ENCODE data around the gene CD2. TPM values are rescaled to one million over a fixed set of nuclear protein-coding genes. Genes with fewer than 3 reads are reported as not detected.

CD2 gene
- total and polyA plus RNA-seq, 2 of the 8 experiments (the other 6 are each of a cell fraction or from before 2014, with no cell fraction given), result not detected

GRCh38 chr1:116721039-116721405 is 33.2 kb upstream of the CD2 start:
- Histone ChIP-seq H3K23me2 (ENCODE audit: low read depth, low read length) (no peaks in the 10 kb centered on the region; the same call in 1 of the 2 replicates), H3K4me2 (ENCODE audit: insufficient read depth in 1 of 2, low read depth in 2 of 2, low read length in 2 of 2) (no peak overlapping the region), H4K8ac (ENCODE audit: extremely low read depth, insufficient read depth, low read length) (no peak overlapping the region), H4K20me1 (replicated peaks in 1 of 2; ENCODE audit: control insufficient read depth in 1 of 2, insufficient read depth in 2 of 2, low read length in 2 of 2) (no peaks in the 10 kb centered on the region), H3K14ac (ENCODE audit: insufficient read length) (no peak overlapping the region), H2BK15ac (ENCODE audit: low read length) (no peak overlapping the region), H3K79me2 (ENCODE audit: control insufficient read depth in 1 of 2, insufficient read depth in 2 of 2, low read length in 2 of 2) (no peaks in the 10 kb centered on the region), H3K4me3 (ENCODE audit: extremely low read depth in 1 of 4, insufficient read depth in 2 of 4, low read depth in 3 of 4, low read length in 4 of 4) (no peak overlapping the region), H2BK120ac (replicated peaks; ENCODE audit: low read depth, low read length) (no peak overlapping the region), H2BK5ac (ENCODE audit: low read depth, low read length) (no peak overlapping the region), H3K4ac (replicated peaks; ENCODE audit: insufficient read length, low read depth, low read length) (no peak overlapping the region), H3K9ac (replicated peaks in 1 of 4; ENCODE audit: extremely low read depth in 1 of 4, low read depth in 3 of 4, low read length in 3 of 4) (no peak overlapping the region), H3K79me1 (ENCODE audit: low read depth, low read length) (no peaks in the 10 kb centered on the region), H4K5ac (ENCODE audit: insufficient read length, low read depth, low read length) (no peak overlapping the region), H3K18ac (ENCODE audit: extremely low read depth, low read length) (no peak overlapping the region), H4K91ac (replicated peaks; ENCODE audit: insufficient read length, low read length) (no peak overlapping the region), H2BK20ac (ENCODE audit: low read length) (no peak overlapping the region), H3K36me3 (ENCODE audit: control insufficient read depth in 2 of 4, insufficient read depth in 4 of 4, low read length in 3 of 4) (no peaks in the 10 kb centered on the region), H3K23ac (ENCODE audit: insufficient read length) (no peak overlapping the region), H2AK5ac (ENCODE audit: low read depth, low read length) (no peak overlapping the region), H3K56ac (replicated peaks; ENCODE audit: insufficient read length, low read depth, low read length) (no peak overlapping the region), H3K9me3 (ENCODE audit: insufficient read depth in 2 of 2, low read depth in 1 of 2, low read length in 1 of 2) (peaks cover 0 to 5% of the 10 kb centered on the region in 2 experiments; a peak in 1 of 4 replicates), H3K27ac (ENCODE audit: low read depth, low read length) (no peak overlapping the region), H2BK12ac (ENCODE audit: low read depth, low read length) (no peak overlapping the region), H3K4me1 (replicated peaks in 1 of 4; ENCODE audit: control insufficient read depth in 3 of 4, insufficient read depth in 4 of 4, low read length in 3 of 4) (no peaks in the 10 kb centered on the region), H2AFZ (ENCODE audit: low read length) (no peak overlapping the region), H3K27me3 (replicated peaks in 1 of 4; ENCODE audit: control insufficient read depth in 3 of 4, extremely low read depth in 1 of 4, insufficient read depth in 3 of 4, low read length in 3 of 4) (no peaks in the 10 kb centered on the region)
- no peak for TF ChIP-seq FOSL1 (IDR thresholded peaks at IDR 0.05; ENCODE audit: insufficient read depth, low read depth, low read length)
- TF ChIP-seq NANOG (IDR thresholded peaks at IDR 0.05; ENCODE audit: insufficient read depth, low read depth, low read length, poor library complexity, severe bottlenecking), result no peak
- no peak for TF ChIP-seq CHD2 (IDR thresholded peaks at IDR 0.05; ENCODE audit: low read length)
- TF ChIP-seq TAF7 (optimal IDR thresholded peaks at IDR 0.05; ENCODE audit: borderline replicate concordance, low read depth, low read length), result no peak
- no peak for TF ChIP-seq EGR1 (IDR thresholded peaks at IDR 0.05; ENCODE audit: borderline replicate concordance, low read depth, low read length)
- no peak for TF ChIP-seq CEBPB (IDR thresholded peaks at IDR 0.05; ENCODE audit: low read depth, low read length)
- TF ChIP-seq ZNF274 (IDR thresholded peaks at IDR 0.05; ENCODE audit: borderline replicate concordance, extremely low read depth, low read length), result no peak
- no peak for TF ChIP-seq MAX (IDR thresholded peaks at IDR 0.05)
- no peak for TF ChIP-seq YY1 (IDR thresholded peaks at IDR 0.05; ENCODE audit: low read depth, low read length)
- TF ChIP-seq JUN (IDR thresholded peaks at IDR 0.05; ENCODE audit: low read depth, low read length), result no peak
- 88% methylated on average over 5 of the region's 5 CpGs; no CpG with 5 or more reads in 1 of the 2 experiments for WGBS, 2 experiments (ENCODE audit: extremely low coverage in 1 of 2, insufficient coverage in 1 of 2, insufficient read length in 1 of 2, insufficient replicate concordance in 2 of 2, low coverage in 1 of 2, low lambda C conversion rate in 2 of 2, missing lambda C conversion rate in 1 of 2)
- POLR2A ChIA-PET (ENCODE audit: partially characterized antibody), result no interaction called here
- FAIRE-seq (no peak), DNase-seq (ENCODE audit: low read depth in 1 of 2, low spot score in 2 of 2) (no peak)
- CTCF ChIA-PET (ENCODE audit: partially characterized antibody), result interaction anchor here (0.6 to 1.7 kb wide), 2 partner anchors 147 to 161 kb away, joined by 4 to 8 read pairs; no protein-coding TSS in a partner anchor

Data from H1 (cell line).